GM13977 (cell line): ENCODE data around the gene AFF4.

Experiments
- DNase-seq: peaks from one replicate; pipeline ENCODE4 v3.0.0; 2012; ENCODE audit warnings: low spot score
- CTCF ChIP-seq: IDR thresholded peaks from 2 replicates; pipeline ENCODE4 v1.5.1; 2012; ENCODE audit warnings: mild to moderate bottlenecking, control low read depth; ENCODE audit not compliant: insufficient read depth; ENCODE audit errors: extremely low read depth, missing control alignments
- in situ Hi-C: fragments of 300-500 bp; cut with MboI; formaldehyde crosslinking; loops from one replicate; pipeline ENCODE4 v1.12.0; 2022; ENCODE audit warnings: low sequenced_read_pairs, low pct_unique_long_range_greater_than_20kb, mixed read lengths, inconsistent platforms; ENCODE audit not compliant: unreplicated experiment

Gene AFF4

GRCh38 chr5:132826424-132827082 is 136.9 kb downstream of the AFF4 start:
- in situ Hi-C loops = loop anchor here (10.0 kb wide), 1 partner anchor 442 kb away; no protein-coding TSS in a partner anchor
- TF ChIP-seq CTCF = no peak
- DNase-seq = no peak

- TF ChIP-seq CTCF = no peak
- DNase-seq = peak; percentile 24
- in situ Hi-C loops = loop anchor here (10.0 kb wide), 1 partner anchor 441 kb away; no protein-coding TSS in a partner anchor
These were observed 137.5 kb downstream of the AFF4 start for GRCh38 chr5:132825834-132826391.
